Spinal cord (tissue), 10 donors: Measurements from ENCODE around the gene TPPP2. TPM values are rescaled to one million over a fixed set of nuclear protein-coding genes. Genes with fewer than 3 reads are reported as not detected.
A peak's percentile ranks its signal among the peaks of the same experiment; 100 is the strongest.
"Not testable (repeated sequence)": the region's sequence is repeated elsewhere in the genome, so short reads cannot be mapped to it uniquely, and the experiment has no call there.

Source experiments
- DNase-seq, 6 donors: peaks; one replicate each; pipeline versions ENCODE4 v3.0.0 to v3.0.0-alpha.2; 2013 to 2015; ENCODE audit warnings: low spot score in 6 of 6, low read depth in 4 of 6
- H3K27ac ChIP-seq: one replicate; pipeline ENCODE4 v1.5.1; 2013; ENCODE audit warnings: low read depth, low read length, control low read depth
- H3K27me3 ChIP-seq: one replicate; pipeline ENCODE4 v1.6.1; 2013; ENCODE audit warnings: low read length; ENCODE audit not compliant: control insufficient read depth, insufficient read depth
- H3K36me3 ChIP-seq: one replicate; pipeline ENCODE4 v1.6.1; 2013; ENCODE audit warnings: low read length; ENCODE audit not compliant: control insufficient read depth, insufficient read depth
- H3K4me1 ChIP-seq: one replicate; pipeline ENCODE4 v1.6.1; 2013; ENCODE audit warnings: low read length; ENCODE audit not compliant: control insufficient read depth, insufficient read depth
- H3K4me3 ChIP-seq: one replicate; pipeline ENCODE4 v1.5.1; 2013; ENCODE audit warnings: low read depth, low read length, control low read depth
- H3K9me3 ChIP-seq: one replicate; pipeline ENCODE4 v1.6.1; 2013; ENCODE audit warnings: low read length; ENCODE audit not compliant: control insufficient read depth, insufficient read depth
- WGBS: methylation state at CpG from one replicate; pipeline ENCODE4 v1.1.5; 2013; ENCODE audit warnings: missing lambda C conversion rate; ENCODE audit not compliant: insufficient coverage; 5-methylcytosine and 5-hydroxymethylcytosine counted together
- polyA plus RNA-seq, 2 donors: library from polyadenylated mRNA; unstranded; fragments of 120-200 nt; gene quantifications; one replicate each; pipeline ENCODE4 v1.2.1, GENCODE V29; 2013; ENCODE audit not compliant: insufficient read length in 2 of 2
- total RNA-seq, 2 donors: library from RNA; depleted of rRNA in 1 of 2; stranded (reverse); fragments of 120-200 nt in 1 of 2; fragments of >200 nt in 1 of 2; gene quantifications; one replicate each; pipeline versions ENCODE4 v1.2.3 to v1.2.4, GENCODE V29; 2013 to 2014
- donor health status: healthy.

The TPPP2 gene
- total and polyA plus RNA-seq, 4 donors = 0.44 to 0.71 (median 0.59) TPM; not detected in 1

DNA sequence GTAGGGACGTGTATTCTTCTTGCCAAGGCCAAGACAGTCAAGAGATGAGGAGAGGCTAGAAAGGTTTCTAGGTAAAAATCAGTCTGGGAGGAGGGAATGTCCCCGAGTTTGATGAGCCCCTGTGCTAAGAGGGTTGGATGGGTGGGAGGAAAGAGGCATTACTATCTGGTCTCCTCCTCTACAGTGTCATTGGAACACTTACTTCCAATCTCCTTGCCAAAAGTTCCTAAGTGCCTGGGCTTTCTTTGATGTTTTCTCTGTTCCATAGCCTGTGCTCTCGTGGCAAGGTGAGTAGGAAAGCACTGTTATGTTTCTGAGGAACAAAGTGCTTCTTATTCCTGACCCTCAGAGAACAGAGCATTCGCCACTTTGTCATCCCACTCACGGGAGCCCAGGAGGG is 4.7 kb downstream of the TPPP2 start, which contains the start of gene RNASE13:
Gene RNASE13, minus strand, starts transcription at position 101 of the 400 bp plus-strand sequence. CDS start 519 bp downstream, outside the sequence.
- 76% methylated on average over 4 of the region's 5 CpGs for WGBS
- Histone ChIP-seq H3K4me3 (no peak within 1 kb of the TSS), H3K27ac (no peak within 1 kb of the TSS), H3K27me3 (no peaks in the 10 kb centered on the region), H3K36me3 (no peaks in the 10 kb centered on the region), H3K9me3 (no peaks in the 10 kb centered on the region), H3K4me1 (peaks cover 30% of the 10 kb centered on the region)
- DNase-seq = no peak

DNA sequence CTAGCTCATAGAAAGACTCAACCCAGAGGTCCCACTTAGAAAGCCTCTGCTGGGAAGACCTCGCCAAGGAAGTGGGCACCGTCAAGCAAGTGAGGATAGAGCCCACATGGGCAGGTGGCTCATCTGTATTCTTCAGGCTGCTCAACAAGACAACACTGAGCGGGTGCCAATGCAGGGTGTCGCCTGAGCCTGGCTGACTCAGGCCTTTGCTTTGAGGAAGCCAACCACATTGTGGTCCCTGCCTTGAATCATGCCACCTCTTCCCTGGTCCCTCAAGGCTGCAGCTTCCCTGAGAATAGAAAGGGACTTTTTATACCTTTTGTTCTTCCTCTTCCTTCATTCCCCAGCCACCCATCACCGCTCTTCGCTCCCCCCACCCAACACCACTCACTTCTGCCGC is 6.7 kb downstream of the TPPP2 start:
- no peaks in the 10 kb centered on the region for H3K27me3 ChIP-seq
- H3K4me1 ChIP-seq = peaks cover 34% of the 10 kb centered on the region
- H3K27ac ChIP-seq = no peak overlapping the region
- 65% methylated on average over 4 of the region's 7 CpGs for WGBS
- no peaks in the 10 kb centered on the region for H3K9me3 ChIP-seq
- peak in 1 of 6 donors; percentile 16 for DNase-seq
- H3K36me3 ChIP-seq = no peaks in the 10 kb centered on the region
- no peak overlapping the region for H3K4me3 ChIP-seq

DNA sequence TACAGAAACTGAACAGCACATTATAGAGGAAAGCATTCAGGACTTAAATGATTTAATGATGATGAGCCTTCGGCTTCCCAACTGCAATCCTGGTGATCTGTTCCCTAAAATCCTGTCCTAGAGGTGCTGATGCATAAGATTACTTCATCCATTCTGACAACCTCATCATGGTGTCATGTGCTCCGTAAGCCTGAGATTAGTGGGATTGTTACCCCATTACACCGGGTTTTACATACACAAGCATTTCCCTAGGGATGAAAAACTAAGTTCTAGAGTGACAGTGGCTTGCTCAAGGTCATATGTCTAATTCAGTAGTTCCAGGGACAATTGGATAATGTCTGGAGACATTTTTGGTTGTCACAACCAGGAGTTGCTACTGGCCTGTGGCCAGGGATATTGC is 7.1 kb downstream of the TPPP2 start:
- Histone ChIP-seq H3K27ac (no peak overlapping the region), H3K9me3 (no peaks in the 10 kb centered on the region)
- WGBS = no CpG with 5 or more reads among the region's 3 CpGs

DNA sequence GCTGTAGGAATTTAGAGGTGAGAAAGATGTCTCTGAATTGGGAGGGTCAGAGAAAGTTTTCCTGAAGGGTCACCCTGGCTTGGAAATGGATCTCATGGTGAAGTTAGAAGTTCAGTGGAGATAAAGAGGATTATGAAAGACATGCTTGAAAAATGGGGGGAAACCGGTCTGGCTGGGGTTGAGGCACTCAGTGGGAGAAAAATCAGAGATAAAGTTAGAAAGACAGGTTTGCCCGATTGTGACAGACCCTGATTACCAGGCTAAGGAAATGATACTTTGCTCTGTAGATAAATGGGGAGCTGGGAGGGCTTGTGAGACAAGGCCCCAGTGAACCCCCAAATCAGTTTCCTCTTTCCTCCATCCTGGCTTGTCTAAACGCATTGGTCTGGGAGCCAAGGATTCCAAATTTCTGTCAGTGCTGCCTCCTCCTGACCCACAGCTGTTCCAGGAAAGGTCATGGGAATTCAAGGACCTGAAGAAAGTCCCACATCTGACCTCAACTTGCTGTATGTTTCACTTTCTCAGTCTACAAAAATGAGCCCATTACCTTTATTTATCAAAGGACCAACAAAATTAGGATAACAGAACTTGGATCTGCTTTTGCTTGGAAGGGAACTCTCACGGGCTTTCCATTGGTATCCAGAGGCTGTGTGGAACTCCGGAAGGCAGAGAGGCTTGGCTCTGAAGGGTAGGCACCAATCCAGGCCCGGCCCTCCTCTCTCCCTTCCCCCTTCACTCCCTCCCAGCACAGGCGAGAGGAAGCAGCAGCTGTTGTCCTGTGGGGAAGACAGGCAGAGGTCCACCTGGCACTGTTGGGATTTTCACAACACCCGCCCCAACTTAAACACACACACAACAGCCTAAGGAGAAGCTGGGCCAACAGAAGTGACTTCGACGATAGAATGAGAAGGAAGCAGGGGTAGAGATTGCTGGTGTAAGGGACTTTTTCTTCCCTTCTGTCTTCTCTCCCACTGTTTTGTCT is 8.7 kb downstream of the TPPP2 start:
- H3K36me3 ChIP-seq = no peaks in the 10 kb centered on the region
- H3K4me1 ChIP-seq = peaks cover 37% of the 10 kb centered on the region
- WGBS = 33% methylated on average over 4 of the region's 10 CpGs
- no peaks in the 10 kb centered on the region for H3K27me3 ChIP-seq
- H3K27ac ChIP-seq = peak overlapping the region; percentile 79
- peak in 4 of 6 donors; percentile 62 to 94 (median 80) for DNase-seq
- peak overlapping the region; percentile 11 for H3K4me3 ChIP-seq
- no peaks in the 10 kb centered on the region for H3K9me3 ChIP-seq

More for the DNA sequence above, 7.1 kb downstream of the TPPP2 start:
- no peak for DNase-seq
- H3K36me3 ChIP-seq = no peaks in the 10 kb centered on the region
- H3K4me3 ChIP-seq = no peak overlapping the region
- peaks cover 34% of the 10 kb centered on the region for H3K4me1 ChIP-seq
- no peaks in the 10 kb centered on the region for H3K27me3 ChIP-seq

DNA sequence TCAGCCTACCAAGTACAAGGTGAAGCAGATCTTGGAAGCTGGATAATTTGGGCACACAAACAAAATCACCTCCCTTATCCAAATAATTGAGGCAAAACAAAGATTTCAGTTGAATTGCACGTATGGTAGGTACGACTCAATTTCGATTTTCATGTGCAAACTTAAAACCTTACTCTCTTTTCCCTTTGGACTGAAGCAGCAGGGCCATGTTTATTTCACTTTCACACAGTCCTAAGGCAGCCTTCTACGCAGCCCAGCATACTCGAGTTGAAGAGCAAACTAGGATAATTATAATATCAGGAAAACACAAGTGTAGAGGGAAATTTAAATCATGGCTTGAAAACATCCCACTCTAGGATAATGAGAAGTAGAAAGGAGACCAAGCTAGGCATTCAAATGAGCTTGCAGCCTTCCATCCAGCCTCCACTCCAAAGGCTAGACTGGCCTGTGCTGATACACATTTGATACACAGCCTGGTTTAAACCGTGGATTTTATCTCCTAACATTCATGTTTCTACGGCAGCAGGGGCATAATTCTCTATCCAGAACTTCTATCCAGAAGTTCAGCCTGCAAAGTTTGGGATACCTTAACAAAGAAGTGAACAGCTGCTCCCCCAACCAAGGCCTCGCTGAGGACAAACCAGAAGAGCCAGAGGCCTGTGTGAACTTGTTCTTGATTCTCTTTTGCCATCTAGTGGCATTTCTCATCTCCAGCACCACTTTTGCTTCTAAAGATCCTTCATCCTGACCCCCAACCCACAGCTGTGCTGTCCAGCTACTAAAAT is 9.8 kb downstream of the TPPP2 start:
- H3K4me1 ChIP-seq = peaks cover 35% of the 10 kb centered on the region
- no peaks in the 10 kb centered on the region for H3K9me3 ChIP-seq
- no peaks in the 10 kb centered on the region for H3K27me3 ChIP-seq
- DNase-seq = peak in 5 of 6 donors; percentile 61 to 89 (median 68)
- 35% methylated on average over 6 of the region's 8 CpGs for WGBS
- peak overlapping the region; percentile 79 for H3K27ac ChIP-seq
- H3K36me3 ChIP-seq = no peaks in the 10 kb centered on the region
- peak overlapping the region; percentile 11 for H3K4me3 ChIP-seq

DNA sequence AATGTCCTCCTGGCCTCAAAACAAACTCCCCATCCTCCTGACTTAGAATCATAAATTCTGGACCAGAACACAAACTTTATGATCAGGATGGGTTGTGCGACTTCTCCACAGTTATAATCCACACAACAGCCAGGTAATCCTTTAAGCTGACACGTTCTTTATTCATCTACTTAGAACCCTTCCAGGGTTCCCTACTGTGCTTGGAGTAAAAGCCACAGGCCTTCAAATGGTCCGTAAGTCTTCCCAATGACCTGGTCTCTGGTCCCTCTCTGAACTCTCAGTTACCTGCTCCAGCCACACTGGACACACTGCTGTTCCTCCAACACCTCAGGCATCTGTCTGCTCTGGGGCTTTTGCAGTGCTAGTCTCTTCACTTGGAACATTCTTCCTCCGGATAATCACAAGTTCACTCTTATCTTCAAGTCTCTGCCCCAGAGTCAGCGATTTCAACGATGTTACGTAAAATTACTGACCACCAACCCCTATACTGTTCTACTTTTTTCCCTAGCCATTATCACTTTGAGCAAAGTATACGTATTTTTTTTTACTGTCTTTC is 10.4 kb downstream of the TPPP2 start:
- Histone ChIP-seq H3K4me1 (peaks cover 35% of the 10 kb centered on the region), H3K9me3 (no peaks in the 10 kb centered on the region), H3K4me3 (no peak overlapping the region), H3K27ac (no peak overlapping the region), H3K27me3 (no peaks in the 10 kb centered on the region), H3K36me3 (no peaks in the 10 kb centered on the region)
- WGBS = 75% methylated on average over 7 of the region's 8 CpGs
- no peak for DNase-seq

DNA sequence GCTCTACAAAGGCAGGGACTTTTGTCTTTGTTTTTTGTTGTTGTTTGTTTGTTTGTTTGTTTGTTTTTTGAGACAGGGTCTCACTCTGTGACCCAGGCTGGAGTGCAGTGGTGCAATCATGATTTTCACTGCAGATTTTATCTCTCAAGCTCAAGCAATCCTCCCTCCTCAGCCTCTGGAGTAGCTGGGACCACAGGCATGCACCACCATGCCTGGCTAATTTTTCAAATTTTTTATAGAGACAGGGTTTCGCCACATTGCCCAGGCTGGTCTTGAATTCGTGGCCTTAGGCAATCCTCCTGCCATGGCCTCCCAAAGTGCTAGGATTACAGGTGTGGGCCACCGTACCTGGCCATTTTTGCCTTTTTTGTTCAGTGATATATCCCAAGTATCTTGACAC is 10.9 kb downstream of the TPPP2 start:
- H3K27ac ChIP-seq, H3K36me3 ChIP-seq, H3K4me3 ChIP-seq, DNase-seq, H3K27me3 ChIP-seq, H3K9me3 ChIP-seq: not testable (repeated sequence)
- 94% methylated on average over 2 of the region's 3 CpGs for WGBS
- peaks cover 35% of the 10 kb centered on the region for H3K4me1 ChIP-seq

DNA sequence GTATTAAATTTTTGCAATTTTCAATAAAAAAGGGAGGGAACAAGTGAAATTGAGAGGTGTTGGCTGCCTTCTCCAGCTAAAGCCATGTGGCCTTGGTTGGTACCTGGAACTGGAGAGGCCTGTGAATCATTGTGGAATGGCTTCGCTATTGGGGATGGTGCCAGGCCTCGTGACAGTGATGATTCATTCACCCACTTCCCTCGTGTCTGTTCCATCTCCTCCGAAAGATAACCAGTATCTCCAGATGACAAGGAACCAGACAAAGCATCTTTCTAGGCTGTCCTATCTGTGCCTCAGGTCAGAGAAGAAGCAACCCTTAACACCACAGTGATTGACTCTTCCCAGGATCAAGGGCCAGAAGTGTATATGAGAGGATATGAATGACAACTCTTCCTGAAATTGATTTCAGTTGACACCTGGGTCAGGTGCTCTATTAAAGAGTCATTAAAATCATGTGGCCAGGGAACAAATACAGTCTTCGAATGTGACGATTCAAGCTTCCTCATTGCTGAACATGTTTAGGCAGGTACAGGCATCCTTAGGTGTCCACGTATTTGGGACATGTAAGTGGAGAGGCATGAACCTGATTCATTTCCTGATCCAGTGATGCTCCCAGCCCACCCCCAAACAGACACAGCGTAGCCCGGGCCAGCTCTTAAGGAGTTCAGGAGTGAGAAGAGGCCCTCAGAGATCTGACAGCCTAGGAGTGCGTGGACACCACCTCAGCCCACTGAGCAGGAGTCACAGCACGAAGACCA is 11.8 kb downstream of the TPPP2 start, which contains the start of gene RNASE7:
Gene RNASE7, plus strand, starts transcription at position 687 of the 758 bp plus-strand sequence. CDS start 631 bp downstream, outside the sequence.
- Histone ChIP-seq H3K4me1 (peaks cover 30% of the 10 kb centered on the region), H3K27ac (no peak within 1 kb of the TSS), H3K9me3 (no peaks in the 10 kb centered on the region), H3K27me3 (no peaks in the 10 kb centered on the region), H3K36me3 (no peaks in the 10 kb centered on the region), H3K4me3 (no peak within 1 kb of the TSS)
- DNase-seq = no peak
- WGBS = 94% methylated on average over 8 of the region's 11 CpGs

DNA sequence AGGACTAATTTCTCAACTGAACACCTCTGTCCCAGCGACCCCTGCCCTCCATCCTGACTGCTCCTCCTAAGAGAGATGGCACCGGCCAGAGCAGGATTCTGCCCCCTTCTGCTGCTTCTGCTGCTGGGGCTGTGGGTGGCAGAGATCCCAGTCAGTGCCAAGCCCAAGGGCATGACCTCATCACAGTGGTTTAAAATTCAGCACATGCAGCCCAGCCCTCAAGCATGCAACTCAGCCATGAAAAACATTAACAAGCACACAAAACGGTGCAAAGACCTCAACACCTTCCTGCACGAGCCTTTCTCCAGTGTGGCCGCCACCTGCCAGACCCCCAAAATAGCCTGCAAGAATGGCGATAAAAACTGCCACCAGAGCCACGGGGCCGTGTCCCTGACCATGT is 12.9 kb downstream of the TPPP2 start:
- H3K4me3 ChIP-seq = no peak overlapping the region
- H3K27me3 ChIP-seq = no peaks in the 10 kb centered on the region
- H3K27ac ChIP-seq = no peak overlapping the region
- 53% methylated on average over 8 of the region's 8 CpGs for WGBS
- peak in 1 of 6 donors; percentile 20 for DNase-seq
- H3K36me3 ChIP-seq = no peaks in the 10 kb centered on the region
- H3K9me3 ChIP-seq = no peaks in the 10 kb centered on the region
- H3K4me1 ChIP-seq = peaks cover 28% of the 10 kb centered on the region
